ENCODE data around the gene KCNIP4.
"Not testable (repeated sequence)": the region's sequence is repeated elsewhere in the genome, so short reads cannot be mapped to it uniquely, and the experiment has no call there.

KCNIP4 gene

DNA sequence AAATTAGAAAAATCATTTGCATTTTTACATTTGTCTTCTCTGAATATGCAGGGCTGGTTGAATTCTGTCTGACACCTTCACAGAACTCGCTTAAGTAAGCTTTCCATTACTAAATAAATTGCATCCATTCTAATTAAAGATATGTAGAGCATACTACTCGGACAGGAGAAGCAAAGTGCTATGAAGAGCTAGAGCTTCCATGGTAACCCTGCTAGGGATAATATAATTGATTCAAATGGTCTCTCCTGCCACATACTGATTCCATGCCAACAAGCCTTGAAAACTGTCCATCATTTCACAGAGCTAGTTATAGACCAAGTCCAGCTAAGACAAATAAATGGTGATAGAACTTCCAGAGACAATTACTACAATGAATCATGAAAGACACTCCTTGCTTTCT, 571.5 kb downstream of the KCNIP4 start:
- no peak for DNase-seq (ENCODE audit: low read depth in 1 of 2, low spot score in 1 of 2)

DNA sequence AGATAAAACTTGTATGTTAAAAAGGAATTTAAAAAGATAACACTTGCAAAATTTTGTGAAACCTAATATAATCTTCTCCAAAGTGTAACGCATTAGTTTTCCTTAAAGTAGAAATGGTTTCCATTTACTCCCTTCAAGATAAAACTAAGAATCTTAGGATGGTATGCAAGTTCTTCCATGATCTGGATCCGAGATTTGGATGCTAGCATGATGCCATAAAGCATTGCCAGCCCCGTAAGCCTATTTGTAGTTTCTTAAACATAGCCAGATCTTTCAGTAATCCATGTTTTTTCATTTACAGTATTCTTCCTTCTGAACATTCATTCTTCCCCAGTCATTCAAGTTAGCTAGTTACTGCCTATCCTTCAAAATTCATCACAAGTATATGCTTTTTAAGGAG, 572.4 kb downstream of the KCNIP4 start:
- DNase-seq (ENCODE audit: low read depth in 1 of 2, low spot score in 1 of 2): no peak

DNA sequence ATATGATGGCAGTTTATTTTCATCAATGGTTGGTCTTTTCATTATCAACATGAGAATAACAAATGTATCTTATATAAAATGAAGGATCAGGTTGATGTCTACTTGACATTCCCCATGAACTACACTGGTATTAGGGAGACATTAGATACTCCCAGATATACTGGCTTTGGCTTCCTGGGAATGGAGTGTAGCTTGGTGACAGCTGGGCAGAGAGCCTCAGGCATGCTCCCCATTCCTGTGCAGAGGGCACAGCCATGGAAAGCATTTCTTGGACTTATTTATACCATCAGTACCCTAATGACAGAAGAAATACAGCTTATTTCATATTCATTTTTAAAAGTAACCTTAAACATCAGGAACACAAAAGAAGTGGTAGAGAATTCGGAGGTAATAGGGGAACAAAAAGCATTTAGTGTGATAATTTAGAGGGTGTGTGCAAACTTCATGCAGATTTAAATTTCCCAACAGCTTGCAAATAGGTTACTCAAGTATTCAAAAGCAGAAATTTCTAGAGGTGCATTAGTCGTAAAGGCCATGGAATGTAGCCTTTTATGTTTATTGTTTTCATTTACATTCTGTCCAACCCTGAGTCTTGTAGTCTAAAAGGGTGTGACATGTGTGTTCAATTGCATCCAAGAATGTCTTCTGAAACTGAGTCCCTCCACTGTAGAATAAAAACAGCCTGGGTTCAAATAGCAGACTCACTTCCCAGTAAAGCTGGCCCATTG, 573.8 kb downstream of the KCNIP4 start:
- no peak for DNase-seq (ENCODE audit: low read depth in 1 of 2, low spot score in 1 of 2)

DNA sequence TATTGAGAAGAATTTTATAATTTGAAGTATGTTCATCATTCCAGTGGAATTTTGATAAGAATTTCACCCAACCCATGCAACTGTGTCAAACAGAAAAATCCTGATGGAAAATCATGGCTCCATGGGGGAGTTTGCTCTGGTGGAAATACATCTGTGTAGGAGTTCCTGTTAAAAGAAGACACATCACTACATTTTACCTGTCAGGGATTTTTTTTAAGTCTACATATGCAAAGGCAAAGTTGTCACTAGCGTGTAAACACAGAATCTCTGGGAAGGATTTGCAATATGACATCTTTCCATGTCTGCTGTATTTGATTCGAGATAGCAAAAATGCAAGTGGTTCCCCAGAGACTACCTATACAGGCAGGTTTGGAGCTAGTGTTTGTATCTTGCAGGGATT, 581.0 kb downstream of the KCNIP4 start:
- no peak for DNase-seq (ENCODE audit: low read depth in 1 of 2, low spot score in 1 of 2)

DNA sequence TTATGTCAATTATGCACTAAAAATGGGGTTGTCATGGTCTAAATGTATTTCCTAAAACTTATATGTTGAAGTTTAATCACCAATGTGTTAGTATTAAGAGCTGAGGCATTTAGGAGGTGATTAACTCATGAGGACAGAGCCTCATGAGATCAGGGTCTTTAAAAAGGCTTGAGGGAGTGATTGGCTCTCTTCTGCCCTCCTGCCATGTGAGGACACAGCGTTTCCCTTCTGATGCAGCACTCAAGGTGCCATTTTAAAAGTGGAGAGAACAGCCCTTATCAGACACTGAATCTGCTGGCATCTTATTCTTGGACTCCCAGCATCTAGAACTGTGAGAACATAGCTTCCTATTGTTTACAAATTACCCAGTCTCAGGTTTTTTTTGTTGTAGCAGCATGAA, 581.7 kb downstream of the KCNIP4 start:
- DNase-seq (ENCODE audit: low read depth in 1 of 2, low spot score in 1 of 2): no peak

DNA sequence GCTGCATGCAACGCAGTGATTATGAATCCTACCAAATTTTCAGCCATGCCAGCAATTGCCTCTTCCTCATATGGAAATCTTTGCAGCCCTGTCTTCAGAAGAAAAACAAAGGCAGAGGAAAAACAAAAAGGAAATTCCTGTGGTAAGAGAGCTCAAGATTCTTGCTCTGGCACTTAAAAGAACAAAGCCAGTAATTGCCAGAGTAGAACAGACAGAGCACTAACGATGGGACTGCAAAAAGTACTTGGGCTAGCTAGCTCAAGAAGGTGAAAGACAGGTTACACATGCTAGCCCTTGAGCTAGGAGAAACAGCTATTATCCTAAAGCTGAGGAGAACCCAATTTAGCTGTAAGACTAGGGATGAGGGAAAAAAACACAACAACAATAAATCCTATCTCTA, 582.3 kb downstream of the KCNIP4 start:
- DNase-seq (ENCODE audit: low read depth in 1 of 2, low spot score in 1 of 2): no peak

DNA sequence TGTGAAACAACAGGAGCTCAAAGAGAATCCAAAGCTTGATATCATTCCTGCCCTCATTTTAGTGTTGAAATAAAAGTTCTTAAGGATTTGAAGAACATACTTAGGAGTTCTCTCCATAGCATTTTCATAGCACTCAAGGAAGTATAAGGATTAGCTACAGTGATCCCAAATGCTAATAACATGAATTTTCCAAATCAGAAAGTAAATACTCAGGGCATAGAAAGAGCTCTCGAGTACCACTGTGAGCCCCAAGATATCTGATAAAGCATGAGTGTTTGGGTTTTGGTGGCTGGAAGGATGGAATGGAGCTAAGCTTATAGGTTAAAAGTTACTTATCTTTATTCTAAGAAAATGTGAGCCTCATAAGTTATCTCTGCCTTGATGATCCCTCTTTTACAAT, 584.9 kb downstream of the KCNIP4 start:
- DNase-seq (ENCODE audit: low read depth in 1 of 2, low spot score in 1 of 2): no peak

DNA sequence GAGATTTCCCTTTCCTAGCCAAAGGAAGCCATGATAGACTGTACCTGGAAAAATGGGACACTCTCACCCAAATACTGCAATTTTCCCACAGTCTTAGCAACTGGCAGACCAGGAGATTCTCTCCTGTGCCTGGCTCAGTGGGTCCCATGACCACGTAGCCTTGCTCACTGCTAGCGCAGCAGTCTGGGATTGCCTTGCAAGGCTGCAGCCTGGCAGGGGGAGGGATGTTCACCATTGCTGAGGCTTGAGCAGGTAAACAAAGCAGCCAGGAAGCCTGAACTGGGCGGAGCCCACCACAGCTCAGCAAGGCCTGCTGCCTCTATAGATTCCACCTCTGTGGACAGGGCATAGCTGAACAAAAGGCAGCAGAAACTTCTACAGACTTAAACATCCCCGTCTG, 596.2 kb downstream of the KCNIP4 start:
- not testable (repeated sequence) for DNase-seq (ENCODE audit: low read depth in 1 of 2, low spot score in 1 of 2)

DNA sequence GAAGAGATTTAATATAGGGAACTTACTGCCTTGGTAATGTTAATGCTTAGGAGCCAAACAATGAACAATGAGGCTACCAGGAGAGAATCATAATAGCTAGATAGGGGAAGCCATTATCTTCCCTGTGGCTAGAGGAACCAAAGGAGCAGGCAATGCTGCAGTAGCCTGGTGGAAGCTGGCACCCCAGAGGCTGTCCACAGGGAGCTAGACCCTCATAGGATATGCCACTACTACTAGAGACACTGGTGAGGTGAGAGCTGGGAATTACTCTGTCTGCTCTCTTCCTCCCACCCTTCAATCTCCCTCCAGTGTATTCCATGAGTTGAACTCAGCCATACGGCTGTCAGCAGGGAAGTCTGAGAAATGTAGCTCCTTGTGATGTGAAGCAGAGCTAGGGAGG, 601.4 kb downstream of the KCNIP4 start:
- no peak for DNase-seq (ENCODE audit: low read depth in 1 of 2, low spot score in 1 of 2)

DNA sequence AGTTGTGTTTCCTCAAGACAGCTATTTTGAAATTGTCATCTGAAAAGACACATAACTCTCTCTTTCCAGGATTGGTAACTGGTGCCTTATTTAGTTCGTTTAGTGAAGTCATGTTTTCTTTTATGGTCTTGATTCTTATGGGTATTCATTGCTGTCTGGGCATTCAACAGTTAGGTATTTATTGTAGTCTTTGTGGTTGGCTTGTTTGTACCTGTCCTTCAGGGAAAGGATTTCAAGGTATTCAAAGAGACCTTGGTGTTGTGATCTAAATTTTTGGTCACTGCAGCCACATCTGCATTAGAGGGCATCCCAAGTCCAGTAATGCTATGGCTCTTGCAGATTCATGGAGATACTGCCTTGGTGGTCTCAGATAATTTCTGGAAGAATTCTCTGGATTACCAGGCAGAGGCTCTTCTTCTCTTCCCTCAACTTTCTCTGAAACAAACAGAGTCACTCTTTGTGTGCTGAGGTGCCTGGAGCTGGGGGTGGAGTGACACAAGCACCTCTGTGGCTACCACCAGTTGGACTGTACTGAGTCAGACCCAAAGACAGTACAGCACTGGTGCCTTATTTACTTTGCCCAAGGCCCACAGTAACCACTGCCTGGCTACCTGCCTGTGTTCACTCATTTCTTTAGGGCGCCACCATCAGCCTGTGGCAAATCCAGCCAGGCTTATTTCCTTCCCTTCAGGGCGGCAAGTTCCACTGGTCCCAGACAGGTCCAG, 620.4 kb downstream of the KCNIP4 start:
- no peak for DNase-seq (ENCODE audit: low read depth in 1 of 2, low spot score in 1 of 2)

DNA sequence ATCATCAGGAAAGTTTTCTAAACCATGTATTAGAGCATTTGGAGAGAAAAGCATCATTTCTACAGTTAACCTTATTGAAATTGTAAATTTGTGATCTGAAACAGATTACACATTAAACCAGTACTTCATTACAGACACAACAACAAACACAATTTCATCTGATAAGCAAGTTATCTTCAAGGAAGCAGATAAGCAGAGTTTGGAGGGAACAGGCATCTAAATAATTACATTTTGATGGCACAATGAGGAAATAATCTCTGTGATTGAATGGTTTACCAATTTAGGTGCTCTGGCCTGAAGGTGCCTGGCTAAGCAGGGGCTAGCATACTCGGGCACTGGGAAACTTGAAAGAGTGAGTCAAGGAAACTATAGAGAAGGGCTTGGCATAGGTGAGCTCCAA, 628.5 kb downstream of the KCNIP4 start:
- no peak for DNase-seq (ENCODE audit: low read depth in 1 of 2, low spot score in 1 of 2)

DNA sequence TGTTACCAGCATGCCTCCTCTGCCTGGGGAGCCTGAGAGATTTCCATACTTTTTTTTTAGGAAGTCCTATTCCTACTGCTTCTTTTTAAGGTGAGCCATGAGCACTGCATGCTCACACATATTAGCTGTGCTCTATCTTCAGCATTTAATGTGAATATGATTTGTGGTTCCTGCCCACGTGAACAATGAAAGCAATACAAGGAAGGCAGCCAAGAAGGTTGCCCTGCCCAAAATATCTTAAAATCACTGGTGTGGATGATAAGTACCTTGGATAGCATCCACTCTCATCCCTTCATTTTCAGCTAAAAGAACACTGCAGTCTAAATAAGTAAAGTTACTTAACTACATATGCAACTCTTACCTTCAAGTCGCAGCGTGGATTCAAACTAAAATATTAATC, 640.9 kb downstream of the KCNIP4 start:
- DNase-seq (ENCODE audit: low read depth in 1 of 2, low spot score in 1 of 2): no peak

DNA sequence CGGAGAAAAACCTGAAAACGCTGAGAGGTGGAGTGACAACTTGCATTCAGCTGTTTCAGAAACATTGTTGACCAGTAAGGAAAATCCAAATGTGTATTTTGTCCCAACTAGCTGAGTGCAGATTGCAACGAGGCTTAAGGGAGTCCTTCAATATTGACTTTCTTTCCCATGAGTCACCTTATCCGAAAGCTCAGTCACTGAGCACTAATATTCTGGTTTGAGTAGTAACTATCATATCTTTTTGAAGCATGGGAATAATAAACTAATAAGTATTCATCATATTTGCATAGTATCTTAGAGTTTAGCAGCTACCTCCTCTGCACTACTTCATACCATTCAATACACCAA, 644.1 kb downstream of the KCNIP4 start:
- no peak for DNase-seq (ENCODE audit: low read depth in 1 of 2, low spot score in 1 of 2)

DNA sequence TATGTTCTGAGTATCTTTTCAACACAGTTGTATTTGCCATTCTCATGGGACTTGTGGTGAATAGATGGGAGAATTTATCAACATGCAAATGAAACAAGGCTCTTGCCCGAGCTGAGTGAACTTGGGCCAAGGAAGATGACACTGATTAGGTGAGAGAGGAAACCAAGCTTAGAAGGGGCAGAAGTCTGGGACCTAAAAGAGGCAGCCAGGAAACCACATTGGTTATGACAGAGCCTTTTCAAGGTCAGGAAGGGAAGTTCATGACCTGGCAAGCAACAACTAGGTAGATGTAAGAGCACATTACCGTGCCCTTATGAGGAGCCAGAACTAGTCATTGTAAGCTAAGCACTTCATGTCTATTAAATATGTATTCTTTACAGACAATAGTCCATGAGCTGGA, 658.0 kb downstream of the KCNIP4 start:
- DNase-seq (ENCODE audit: low read depth in 1 of 2, low spot score in 1 of 2): no peak

DNA sequence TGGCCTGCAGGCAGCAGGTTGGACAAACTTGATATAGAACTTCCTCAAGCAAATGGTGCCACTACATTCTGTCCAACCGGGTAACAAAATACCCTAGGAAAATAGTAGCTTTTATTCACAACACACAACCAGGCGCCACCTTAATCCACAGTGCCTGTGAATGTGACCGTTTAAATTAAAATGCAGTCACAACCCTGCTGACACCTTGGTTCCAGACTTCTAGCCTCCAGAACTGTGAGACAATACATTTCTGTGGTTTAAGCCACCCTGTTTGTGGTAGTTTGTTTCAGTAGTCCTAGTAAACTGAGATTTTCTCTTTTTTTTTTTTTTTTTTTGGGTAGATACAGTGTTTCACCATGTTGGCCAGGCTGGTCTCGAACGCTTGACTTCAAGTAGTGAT, 672.5 kb downstream of the KCNIP4 start:
- DNase-seq (ENCODE audit: low read depth in 1 of 2, low spot score in 1 of 2): no peak

DNA sequence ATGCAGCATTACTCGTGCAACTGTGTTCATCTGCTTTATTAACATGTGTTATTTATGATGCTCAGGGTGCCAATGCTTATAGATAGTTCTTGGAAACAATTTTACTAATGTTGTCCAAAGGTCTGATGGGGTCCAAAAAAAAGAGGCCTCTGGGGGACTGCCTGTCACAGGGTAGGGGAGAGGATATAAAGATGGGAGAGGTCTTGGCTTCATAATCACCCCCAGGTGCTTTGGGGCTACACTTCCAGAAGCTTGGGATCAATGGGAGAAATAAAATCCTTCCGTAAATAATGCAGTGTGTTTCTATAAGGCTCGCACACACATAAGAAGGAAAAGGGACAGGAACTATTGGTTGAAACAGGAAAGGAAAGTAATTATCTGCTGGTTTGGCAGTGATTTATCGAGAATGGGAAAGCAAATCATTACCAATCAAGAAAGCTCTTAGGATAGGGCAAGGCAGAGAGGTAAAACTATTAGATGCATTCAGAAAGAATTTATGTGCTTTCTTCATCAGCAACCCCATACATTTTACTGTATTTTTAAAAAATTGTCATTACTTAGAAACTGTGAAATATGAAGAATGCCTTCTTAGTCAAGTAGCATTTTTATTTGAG, 677.0 kb downstream of the KCNIP4 start:
- no peak for DNase-seq (ENCODE audit: low read depth in 1 of 2, low spot score in 1 of 2)

DNA sequence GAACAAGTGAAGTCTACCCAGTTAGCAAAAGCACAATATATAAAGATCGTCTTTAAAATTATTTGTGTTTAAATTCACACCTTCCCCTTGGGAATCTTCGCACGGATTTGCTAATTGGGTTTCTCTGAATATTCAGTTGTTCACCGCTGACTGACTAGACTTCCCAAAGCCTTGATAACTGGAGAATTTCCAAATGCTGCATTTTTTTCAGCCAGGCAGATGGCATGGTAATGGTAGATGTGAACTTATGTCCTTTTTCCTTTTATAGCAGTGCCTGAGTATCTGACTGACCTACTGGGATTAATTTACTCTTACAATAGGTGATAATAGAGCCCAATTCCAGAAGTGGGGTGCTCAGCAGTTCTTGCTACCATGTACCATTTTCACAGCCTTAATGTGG, 700.2 kb downstream of the KCNIP4 start:
- DNase-seq (ENCODE audit: low read depth in 1 of 2, low spot score in 1 of 2): no peak

DNA sequence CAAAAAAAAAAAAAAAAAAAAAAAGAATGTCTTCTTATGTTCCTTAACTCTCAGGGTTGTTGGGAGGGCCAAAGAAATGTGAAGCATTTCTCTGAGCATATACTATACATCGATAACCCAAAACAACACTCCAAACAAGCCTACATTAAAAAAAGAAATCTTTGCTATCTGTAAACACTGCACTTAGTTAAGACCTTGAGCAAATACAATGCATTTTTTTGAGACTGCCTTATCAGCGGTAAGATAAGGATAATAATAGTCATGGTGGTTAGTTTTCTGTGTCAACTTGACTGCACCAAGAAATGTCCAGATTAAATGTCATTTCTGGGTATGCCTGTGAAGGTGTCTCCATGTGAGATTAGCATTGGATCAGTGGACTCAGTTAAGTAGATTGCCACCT, 706.4 kb downstream of the KCNIP4 start:
- DNase-seq (ENCODE audit: low read depth in 1 of 2, low spot score in 1 of 2): no peak

DNA sequence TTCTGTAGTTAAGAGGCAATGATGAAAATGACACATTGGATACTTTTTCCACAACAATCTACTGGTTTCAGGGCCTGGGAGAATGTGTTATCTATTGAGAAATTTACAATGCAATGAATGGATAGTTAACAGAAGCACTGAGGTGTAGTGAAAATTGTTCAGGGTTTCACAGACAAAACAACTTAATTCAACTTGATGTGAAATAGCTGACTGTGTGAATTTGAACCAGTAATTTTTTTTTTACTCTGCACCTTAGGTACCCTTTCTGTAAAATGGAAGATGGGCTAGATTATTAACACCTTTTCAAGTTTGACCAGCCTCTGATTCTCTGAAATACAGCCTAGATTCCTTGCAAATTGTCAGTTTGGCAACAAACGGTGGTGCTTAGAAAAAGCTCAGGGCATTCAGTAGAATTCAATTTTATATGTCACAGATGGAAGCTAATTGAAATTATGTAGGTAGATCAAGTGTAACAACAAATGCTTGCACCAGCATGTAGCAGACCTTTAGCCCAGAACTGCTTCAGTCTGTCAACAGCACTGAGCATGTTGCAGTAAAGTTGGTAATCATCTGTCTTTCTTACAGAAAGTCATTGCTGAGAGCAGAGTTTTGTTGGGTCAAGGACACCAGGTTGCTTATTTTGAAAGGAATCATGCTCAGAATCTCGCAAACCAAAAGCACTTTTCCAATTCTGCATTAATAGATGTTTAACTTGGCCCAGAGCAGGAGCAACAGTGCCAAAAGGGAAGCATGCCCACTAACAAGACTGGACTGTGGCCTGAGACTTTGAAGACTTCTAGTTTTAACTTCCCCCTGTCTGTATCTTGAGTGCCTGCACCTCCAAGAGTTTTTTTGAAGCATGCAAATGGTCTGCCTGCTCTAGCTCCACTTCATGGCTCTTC, 721.7 kb downstream of the KCNIP4 start:
- no peak for DNase-seq (ENCODE audit: low read depth in 1 of 2, low spot score in 1 of 2)

DNA sequence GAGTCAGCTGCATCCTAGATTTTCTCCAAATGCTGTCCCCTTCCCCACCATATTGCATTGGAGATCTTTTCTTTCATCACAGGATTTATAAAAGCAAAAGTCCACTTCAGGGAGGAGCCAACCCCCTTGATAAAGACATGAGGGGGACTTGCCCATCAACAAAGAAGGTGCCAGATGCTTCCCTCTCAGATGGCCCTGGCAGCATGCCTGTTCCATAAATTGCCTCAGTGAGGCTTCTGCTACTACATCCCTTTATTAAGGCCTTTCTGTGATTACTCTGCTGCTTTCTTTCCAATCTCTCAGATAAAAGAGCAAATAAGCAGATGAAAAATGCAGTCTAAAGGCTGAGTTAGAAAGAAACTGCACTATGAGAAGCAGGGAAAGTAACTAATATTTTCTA, 736.7 kb downstream of the KCNIP4 start:
- no peak for DNase-seq (ENCODE audit: low read depth in 1 of 2, low spot score in 1 of 2)

DNA sequence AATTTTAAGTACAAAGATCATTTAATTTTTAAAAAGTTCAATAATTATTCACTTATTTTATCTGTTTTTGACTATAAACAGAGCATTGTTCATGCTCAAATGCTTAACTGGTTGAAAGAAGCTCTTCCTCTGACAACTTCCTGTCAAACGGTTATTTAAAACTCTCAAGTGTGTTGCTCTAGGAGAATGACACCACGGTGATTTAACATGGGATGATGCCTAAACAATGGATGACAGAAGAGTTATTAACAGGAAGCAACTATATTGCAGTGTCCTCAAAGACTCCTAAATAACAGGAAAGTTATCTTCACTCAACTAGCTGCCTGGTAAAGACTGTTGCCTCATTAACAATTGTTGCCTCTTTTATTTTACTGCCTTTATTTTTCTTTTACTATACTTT, 738.7 kb downstream of the KCNIP4 start:
- DNase-seq (ENCODE audit: low read depth in 1 of 2, low spot score in 1 of 2): no peak
